Coronary artery (tissue), 2 donors: ENCODE results near the gene ANXA8.
A peak's percentile ranks its signal among the peaks of the same experiment; 100 is the strongest.

Experiments
- DNase-seq: peaks from one replicate; pipeline ENCODE4 v3.0.0-alpha.2; 2017; ENCODE audit warnings: low spot score
- H3K27ac ChIP-seq, 2 donors: fragments of 200-600 bp; sonication (generic); one replicate each; pipeline ENCODE4 v1.5.1; 2016 to 2019
- H3K4me3 ChIP-seq: fragments of 200-600 bp; sonication (generic); 2 replicates; pipeline ENCODE4 v1.5.1; 2016; ENCODE audit warnings: mild to moderate bottlenecking, moderate library complexity
- TF ChIP-seq, protein P1 (sequence below): fragments of 200-600 bp; sonication (generic); IDR thresholded peaks from one replicate; pipeline ENCODE4 v1.5.1; 2019; ENCODE audit warnings: antibody characterized with exemption

The ANXA8 gene

DNA sequence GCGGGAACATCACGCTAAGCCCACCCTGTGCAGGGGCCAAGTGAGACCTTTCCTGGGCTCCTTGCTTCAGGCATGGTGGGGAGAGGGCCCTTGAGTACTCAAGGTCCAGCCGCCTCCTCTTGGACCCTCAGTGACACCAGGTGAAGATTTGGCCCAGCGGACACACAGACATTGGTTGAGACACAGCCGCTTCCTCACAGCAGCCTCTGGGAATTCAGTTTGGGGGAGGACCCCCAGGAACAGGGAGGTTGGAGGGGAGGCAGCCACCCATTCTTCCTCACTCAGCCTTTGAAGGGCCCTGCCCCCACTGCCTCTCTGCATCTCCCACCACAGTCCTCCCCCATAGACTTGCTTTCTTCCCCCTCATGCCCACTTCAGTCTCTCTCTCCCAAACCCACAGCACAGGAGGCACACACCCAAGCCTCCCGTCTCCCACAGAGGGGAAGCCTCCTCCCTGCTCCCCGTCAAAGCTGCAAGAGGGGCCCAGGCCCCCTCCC, 31.9 kb downstream of the ANXA8 start:
- Histone ChIP-seq H3K27ac (no peak overlapping the region), H3K4me3 (no peak overlapping the region)
- peak; percentile 46 for DNase-seq
- TF ChIP-seq, protein P1, sequence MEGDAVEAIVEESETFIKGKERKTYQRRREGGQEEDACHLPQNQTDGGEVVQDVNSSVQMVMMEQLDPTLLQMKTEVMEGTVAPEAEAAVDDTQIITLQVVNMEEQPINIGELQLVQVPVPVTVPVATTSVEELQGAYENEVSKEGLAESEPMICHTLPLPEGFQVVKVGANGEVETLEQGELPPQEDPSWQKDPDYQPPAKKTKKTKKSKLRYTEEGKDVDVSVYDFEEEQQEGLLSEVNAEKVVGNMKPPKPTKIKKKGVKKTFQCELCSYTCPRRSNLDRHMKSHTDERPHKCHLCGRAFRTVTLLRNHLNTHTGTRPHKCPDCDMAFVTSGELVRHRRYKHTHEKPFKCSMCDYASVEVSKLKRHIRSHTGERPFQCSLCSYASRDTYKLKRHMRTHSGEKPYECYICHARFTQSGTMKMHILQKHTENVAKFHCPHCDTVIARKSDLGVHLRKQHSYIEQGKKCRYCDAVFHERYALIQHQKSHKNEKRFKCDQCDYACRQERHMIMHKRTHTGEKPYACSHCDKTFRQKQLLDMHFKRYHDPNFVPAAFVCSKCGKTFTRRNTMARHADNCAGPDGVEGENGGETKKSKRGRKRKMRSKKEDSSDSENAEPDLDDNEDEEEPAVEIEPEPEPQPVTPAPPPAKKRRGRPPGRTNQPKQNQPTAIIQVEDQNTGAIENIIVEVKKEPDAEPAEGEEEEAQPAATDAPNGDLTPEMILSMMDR: no peak

DNA sequence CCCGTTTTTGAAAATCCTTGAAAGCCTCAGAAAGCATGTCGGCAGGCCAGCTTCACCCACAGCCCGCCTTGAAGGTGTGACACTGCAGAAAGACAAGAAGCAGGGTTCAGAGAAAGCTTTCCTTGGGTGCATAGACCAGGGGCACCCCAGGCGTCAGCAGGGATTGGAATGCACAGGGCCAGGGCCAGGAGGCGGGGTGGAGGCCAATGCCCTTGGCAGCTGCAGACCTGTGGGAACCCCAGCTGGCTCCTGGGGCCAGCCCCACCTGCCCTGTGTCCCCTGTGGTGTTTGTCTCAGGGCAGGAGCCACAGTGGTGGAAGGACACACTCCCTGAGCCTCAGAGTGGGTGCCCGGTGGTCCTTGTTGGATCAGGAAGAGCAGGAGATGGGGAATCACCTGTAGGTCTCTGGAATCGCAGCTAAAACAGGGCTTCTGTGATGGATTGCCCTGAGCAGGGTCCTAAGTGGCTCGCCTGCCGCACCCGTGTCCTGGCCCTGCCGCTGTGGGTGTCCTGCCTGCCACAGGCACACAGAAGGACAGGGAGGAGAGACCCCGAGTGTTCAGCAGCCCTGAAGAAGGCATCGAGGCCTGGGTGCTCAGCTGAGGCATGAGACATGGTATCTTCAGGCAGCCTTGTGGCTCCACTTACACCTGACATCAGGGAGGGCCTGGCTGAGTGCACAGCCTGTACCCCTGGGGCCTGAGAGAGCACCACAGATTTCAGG, 32.5 kb downstream of the ANXA8 start:
- peak; percentile 67 for DNase-seq
- H3K27ac ChIP-seq: no peak overlapping the region

DNA sequence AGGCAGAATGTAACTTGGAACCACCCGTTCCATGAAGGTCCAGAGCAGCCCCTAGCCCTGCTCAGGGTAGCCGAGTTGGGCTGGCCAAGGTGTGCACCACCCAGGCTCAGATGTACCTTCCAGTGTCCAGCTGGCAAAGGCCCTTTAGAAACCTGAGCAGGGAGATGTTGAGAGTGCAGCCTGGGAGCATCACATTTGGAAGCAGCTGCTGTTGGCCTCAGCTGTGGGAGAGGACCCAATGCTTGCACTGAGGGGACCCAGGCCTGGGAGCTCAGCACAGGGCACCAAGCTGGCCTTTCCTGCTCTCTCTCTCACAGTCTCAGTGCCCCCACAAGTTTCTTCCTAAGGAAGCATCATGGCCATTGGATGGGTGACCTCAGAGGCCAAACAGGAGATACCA, 33.5 kb downstream of the ANXA8 start:
- peak; percentile 54 for DNase-seq
- TF ChIP-seq, protein P1: no peak
- Histone ChIP-seq H3K27ac (no peak overlapping the region), H3K4me3 (no peak overlapping the region)

More for the DNA sequence above, 32.5 kb downstream of the ANXA8 start:
- no peak overlapping the region for H3K4me3 ChIP-seq
- TF ChIP-seq, protein P1: no peak

DNA sequence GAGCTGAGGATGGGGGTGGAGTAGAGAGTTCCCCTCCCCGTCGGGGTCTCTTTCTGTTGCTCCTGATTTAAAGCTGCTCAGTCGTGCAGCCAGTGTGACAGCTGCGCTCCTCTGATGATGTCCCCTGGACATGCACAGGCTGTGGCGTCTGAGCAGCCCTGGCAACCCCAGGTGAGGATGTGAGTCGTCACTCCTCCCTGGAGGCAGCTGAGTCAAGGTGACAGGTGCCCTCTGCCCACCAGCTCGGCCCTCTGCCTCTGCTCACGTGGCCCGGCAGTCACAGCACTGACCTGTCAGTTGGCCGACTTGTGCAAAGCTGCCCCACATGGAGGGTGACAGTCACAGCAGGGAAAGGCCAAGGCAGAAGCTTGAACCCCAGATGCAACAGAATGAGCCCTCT, 33.9 kb downstream of the ANXA8 start:
- Histone ChIP-seq H3K4me3 (no peak overlapping the region), H3K27ac (no peak overlapping the region)
- TF ChIP-seq, protein P1: no peak
- no peak for DNase-seq

DNA sequence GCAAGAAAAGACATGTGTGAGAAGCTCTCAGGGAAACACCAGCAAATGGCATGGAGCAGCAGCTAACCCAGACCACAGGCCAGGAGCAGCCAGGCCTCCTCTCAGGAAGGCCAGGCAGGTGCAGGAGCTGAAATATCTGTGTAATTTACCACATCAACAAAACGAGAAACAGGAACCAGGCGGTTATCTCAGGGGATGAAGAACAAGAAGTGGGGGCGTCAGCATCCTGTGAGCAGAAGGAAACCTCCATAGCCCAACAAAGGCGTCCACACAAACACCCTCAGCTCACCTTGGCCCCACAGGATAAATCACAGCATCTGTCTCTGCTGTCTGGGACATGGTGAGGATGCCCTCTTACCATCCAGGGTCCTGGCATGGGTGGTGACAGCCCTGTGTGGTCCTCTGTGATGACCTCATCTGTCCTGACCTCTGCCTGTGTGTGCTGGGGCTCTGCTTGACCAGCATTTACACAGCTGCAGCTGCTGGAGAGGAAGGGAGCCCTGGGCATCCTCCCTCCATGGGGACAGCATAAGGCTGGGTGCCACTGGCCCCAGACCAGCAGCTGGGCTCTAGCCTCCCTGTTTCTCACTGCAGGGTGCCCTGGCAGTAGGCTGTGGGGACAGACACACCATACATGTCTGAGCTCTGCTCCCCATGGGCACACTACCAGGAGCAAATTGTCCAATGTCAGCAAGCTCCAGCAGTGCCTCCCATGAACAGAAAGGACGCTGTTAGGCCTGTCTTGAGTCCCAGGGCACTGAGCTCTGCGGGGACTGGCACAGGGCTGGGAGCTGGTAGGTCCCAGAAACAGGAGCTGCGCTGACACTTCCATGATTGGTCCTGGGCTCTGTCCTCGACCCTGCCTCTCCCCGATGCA, 34.6 kb downstream of the ANXA8 start:
- TF ChIP-seq, protein P1: no peak
- H3K4me3 ChIP-seq: no peak overlapping the region
- peak; percentile 56 for DNase-seq
- no peak overlapping the region for H3K27ac ChIP-seq

DNA sequence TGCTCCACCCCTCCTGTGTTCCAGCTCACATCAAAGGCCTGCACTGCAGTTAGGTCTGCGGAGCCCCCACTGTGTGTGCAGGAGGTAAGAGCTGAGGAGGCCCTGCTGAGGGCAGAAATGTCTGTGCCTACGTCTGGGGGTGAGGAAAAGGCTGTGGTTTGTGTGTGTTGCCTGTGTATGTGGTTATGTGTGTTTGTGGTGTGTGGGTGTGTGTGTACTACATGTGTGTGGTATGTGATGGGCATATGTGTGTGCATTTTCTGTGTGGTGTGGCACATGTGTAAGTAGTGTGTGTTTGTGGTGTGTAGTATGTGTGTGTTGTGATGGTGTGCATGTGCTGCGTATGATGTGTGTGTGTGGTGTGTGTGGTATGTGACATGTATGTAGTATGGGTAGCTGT, 36.2 kb downstream of the ANXA8 start:
- no peak for DNase-seq

More for the DNA sequence above, 36.2 kb downstream of the ANXA8 start:
- TF ChIP-seq, protein P1: no peak
- H3K27ac ChIP-seq: no peak overlapping the region
- no peak overlapping the region for H3K4me3 ChIP-seq
